GM18498 (cell line): ENCODE data around the gene COL25A1.
"Not testable (repeated sequence)": the region's sequence is repeated elsewhere in the genome, so short reads cannot be mapped to it uniquely, and the experiment has no call there.

Experiments used
- ATAC-seq: cut with Tn5 transposase; IDR thresholded peaks from one replicate; pipeline ENCODE4 v1.9.1; 2021; ENCODE audit warnings: mild to moderate bottlenecking, moderate library complexity; ENCODE audit not compliant: unreplicated experiment

Gene COL25A1

GRCh38 chr4:109020861-109021260 is 281.6 kb downstream of the COL25A1 start:
- no peak for ATAC-seq

DNA sequence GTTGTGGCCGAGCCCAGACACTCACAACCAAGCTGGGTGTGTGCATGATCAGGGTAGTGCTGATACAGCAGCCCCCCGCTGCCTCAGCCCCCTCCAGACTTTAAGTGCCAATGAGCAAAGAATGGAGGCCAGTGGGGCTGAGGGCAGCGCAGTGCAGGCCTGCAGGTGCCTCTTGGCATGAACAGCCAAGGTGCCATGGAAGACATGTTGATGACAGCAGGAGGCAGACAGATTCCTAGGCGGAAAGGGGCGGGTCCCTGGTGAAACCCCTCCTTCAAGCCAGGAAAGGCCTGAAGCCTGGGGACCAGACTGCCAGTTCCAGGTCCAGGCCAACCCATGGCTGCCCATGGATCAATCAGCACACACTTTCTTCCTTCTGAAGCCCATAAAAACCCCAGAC is 286.3 kb downstream of the COL25A1 start:
- no peak for ATAC-seq

- no peak for ATAC-seq
These were observed 287.0 kb downstream of the COL25A1 start for GRCh38 chr4:109015413-109015810.

DNA sequence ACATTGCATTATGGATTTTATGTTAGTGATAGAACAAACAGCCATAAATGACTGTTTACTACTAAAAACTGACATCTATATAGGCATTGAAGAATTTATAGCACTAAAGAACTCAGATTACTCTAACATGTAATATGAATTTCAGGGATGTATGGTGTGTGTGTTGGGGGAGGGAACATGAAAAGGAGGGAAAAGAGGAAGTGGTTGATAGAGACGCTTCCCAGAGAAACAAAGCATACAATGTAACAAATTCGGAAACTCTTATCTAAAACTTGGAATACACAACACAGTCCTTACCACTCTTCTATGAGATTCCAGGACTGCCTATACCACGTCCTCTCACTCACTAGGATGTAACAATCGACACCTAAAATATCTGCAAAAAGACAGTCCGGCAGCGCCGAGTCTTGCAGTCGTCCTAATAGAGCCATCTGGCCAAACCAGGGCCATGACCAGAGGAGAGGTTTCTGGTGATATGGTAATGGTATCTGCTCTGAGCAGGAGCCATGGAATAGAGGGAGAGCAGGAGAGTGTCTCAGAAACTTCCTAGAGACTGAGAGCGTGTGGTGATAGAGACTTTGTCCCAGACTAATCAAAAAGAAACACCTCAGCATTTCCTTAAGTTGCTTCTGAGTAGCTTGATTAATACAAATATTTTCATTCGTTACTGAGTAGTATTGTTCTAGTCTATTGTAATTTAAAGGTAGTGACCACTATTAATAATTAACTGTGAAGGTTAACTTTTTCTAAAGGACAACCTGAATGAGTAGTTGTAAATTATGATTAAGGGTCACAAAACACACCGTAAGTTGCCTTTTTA is 287.7 kb downstream of the COL25A1 start:
- ATAC-seq = no peak

- no peak for ATAC-seq
These were observed 290.1 kb downstream of the COL25A1 start for GRCh38 chr4:109012286-109012880.

DNA sequence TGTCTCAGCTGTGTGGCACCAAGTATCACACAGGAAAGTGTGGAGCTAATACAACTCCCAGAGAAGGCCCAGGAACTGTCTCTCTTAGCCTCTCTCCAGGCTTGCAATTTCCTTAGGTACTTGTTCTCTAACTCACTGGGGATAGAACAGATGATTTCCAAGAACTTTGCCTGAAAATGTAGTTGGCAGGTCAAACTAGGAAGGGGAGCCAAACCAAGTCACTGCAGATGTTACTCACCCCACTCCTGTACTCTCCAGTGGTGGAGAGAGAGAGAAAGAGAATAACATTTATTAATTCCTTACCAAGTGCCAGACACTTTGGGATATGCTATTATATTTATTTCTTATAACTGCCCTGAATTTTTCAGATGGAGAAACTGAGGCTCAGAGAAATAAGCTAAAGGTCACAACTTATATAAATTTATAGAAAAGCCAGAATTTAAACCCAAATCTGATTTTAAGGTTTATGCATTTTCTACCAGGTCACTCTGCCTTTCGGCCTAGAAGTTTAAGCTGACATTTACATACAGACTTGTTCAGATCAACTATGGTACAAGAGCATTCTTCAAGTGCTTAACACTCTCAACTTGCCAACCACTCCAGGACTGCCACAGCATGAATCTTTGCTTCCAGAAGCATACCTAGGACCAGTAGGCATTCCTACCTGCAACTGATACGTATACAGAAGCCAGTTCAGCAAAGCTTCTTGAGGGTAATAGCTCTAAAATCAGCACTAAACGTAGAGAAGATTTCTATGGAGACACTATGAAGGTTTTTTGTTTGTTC is 291.0 kb downstream of the COL25A1 start:
- ATAC-seq = no peak

DNA sequence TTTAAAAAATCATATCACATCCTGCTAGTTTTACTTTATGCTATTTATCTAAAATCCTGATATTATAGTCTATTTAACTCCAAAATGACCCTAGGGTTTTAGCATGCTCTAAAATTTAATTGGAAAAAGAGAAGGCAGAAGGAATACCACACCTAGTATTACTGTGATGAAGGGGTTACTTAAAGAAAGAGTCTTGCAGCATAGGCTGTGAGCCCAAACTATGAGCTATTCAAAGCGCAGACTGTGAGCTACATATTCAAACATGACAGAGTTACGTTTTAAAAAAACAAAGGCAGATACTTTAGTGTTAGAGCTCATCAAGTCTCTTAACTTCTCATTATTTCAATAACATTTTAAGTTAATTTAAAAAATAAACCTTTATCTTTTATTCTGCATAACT is 291.9 kb downstream of the COL25A1 start:
- no peak for ATAC-seq

DNA sequence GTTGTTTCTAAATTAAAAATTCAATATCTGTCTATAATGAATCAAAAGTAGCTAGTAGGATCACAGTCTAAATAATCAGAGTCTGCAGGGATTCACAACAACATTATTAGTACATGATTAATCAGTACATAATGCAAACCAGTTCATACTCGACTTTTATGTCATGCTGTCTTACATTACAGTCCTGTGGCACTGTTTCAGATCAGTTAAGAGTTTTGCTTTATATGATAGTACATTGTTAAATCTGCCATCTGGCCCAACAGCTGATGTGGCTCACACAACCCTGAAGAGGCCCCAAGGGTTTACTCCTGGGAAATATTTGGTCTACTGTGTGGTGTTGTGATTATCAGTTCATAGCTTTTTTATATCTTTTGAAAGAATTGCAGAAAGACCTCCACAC is 292.5 kb downstream of the COL25A1 start:
- no peak for ATAC-seq

DNA sequence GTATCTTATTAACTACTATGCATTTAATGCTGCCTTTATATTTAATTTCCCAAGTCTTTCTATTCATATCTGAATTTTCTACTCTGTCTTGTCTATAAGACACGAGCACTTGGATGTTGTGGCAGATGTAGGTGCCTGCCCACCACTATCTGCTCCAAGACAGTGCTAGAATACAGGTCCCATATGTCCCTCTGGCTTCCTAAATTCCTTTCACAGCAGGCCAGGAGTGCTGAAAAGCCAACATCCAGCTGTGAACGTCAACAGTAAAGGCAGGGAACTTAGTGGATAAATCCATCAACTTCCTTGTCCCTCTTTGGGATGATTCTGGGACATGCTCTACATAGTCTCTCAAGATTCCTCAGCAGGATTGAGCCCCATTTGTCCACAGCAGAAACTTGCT is 294.5 kb downstream of the COL25A1 start:
- ATAC-seq = no peak

DNA sequence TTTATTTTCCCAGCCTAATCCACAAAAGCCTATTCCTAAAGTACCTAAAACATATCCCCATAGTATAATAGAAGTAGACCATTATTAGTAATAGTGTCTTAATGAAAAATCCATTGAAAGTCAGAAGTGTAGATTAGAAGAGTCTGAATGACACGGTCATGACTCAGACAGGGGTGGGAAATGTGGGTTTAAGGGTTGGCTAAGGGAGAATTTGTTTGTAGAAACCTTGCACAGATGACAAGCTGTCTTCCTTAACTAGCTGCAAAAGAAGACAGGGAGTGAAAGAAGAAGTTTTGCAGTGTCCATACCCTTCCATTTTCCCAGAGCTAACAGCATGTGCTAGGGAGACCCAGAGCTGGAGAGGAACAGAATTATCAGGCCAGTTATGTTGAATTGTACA is 296.9 kb downstream of the COL25A1 start:
- no peak for ATAC-seq

- no peak for ATAC-seq
These were observed 298.0 kb downstream of the COL25A1 start for GRCh38 chr4:109004418-109004817.

- no peak for ATAC-seq
These were observed 298.5 kb downstream of the COL25A1 start for GRCh38 chr4:109003964-109004363.

- ATAC-seq = no peak
These were observed 310.7 kb downstream of the COL25A1 start for GRCh38 chr4:108991551-108992328.

DNA sequence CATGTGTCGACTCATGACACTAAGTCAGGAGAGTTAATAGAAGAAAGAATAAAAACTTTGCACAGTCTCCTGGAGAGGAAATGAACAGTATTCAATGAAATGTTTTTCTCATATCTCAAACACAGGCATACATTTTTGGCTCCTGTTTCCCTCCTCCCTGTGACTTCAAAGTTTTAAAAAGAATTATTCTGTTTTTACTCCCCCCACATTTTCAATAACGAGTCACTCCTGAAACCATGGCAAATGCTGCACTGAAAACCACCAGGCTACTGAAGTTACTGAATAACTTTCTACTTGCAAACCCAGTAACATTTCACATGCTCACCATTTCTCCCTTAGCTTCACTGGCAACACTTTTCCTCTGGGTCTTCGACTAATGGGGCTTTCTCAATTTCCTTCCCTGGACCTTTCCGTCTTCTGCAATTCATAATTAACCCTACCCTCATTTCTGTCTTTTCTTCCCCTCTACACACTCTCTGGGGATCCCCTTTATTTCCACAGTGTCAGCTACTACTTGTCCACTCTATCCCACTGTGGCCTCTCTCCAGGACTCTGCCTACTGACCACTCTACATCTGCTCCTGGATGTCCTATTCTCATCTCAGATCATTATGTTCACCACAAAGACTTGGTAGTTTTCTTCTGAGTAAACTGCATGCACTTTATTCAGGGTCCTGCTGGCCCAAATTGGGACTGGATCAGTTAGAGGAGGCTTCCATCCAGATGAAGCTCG is 313.8 kb downstream of the COL25A1 start:
- ATAC-seq = peak; percentile 74

DNA sequence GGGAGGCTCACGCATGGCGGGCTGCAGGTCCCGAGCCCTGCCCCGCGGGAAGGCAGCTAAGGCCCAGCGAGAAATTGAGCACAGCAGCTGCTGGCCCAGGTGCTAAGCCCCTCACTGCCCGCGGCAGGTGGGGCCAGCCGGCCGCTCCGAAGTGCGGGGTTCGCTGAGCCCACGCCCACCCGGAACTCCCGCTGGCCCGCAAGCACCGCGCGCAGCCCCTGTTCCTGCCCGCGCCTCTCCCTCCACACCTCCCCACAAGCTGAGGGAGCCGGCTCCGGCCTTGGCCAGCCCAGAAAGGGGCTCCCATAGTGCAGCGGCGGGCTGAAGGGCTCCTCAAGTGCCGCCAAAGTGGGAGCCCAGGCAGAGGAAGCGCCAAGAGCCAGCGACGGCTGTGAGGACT is 318.0 kb downstream of the COL25A1 start:
- not testable (repeated sequence) for ATAC-seq

- ATAC-seq = no peak
These were observed 319.9 kb downstream of the COL25A1 start for GRCh38 chr4:108982402-108983185.

DNA sequence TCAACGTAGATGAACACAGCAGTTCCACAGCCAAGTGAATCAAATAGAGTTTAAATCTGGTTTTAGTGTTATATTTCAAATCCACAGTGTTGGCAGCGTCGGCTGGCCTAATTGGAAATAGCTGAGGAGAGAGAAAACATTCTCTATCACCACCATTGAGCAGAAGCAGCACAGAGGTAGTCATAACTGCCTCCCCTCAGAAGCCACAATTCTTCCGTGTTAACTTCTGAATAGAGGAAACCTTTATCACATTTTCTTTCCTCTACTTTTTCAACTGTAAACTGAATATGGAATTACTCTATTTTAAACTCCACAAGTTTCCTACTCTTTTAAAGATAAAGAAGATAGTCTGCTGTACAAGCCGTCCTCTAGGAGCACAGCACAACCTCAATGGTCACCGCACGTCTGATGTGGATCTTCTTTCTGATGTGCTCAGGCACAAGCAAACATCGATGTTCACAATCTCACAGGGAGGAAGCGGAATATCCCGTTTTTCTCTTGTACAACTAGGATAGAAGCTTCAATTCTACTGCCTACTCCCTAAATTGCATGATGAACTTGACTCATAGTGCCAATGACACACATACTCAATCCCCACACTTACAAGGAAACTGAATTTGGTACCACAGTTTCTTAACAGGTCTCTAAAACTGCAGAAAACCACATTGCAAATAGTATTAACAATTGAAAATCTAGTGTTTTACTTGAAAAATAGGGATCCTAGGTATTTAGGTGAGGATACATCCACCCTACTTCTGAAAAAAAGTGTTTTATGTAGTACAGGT is 321.8 kb downstream of the COL25A1 start:
- no peak for ATAC-seq

- no peak for ATAC-seq
These were observed 322.7 kb downstream of the COL25A1 start for GRCh38 chr4:108979759-108980158.

- no peak for ATAC-seq
These were observed 324.4 kb downstream of the COL25A1 start for GRCh38 chr4:108978066-108978465.
